ENCODE measurements around the gene MEGF8.

The MEGF8 gene

GRCh38 chr19:42394751-42395150, 69.3 kb downstream of the MEGF8 start:
- no peak for TF ChIP-seq CTCF (IDR thresholded peaks at IDR 0.05; ENCODE audit: extremely low read depth, missing control alignments)
- no peak for DNase-seq (ENCODE audit: low spot score)

GRCh38 chr19:42396381-42397262, 71.2 kb downstream of the MEGF8 start:
- peak; percentile 100 for DNase-seq (ENCODE audit: low spot score)
- TF ChIP-seq CTCF (IDR thresholded peaks at IDR 0.05; ENCODE audit: extremely low read depth, missing control alignments): no peak

- DNase-seq (ENCODE audit: low spot score): no peak
These were observed 72.1 kb downstream of the MEGF8 start for GRCh38 chr19:42397263-42398166.

GRCh38 chr19:42400404-42400803, 75.0 kb downstream of the MEGF8 start:
- TF ChIP-seq CTCF (IDR thresholded peaks at IDR 0.05; ENCODE audit: extremely low read depth, missing control alignments): no peak
- DNase-seq (ENCODE audit: low spot score): no peak

More at GRCh38 chr19:42397263-42398166, 72.1 kb downstream of the MEGF8 start:
- no peak for TF ChIP-seq CTCF (IDR thresholded peaks at IDR 0.05; ENCODE audit: extremely low read depth, missing control alignments)

GRCh38 chr19:42401365-42402303, 76.2 kb downstream of the MEGF8 start:
- peak; percentile 80 for DNase-seq (ENCODE audit: low spot score)
- TF ChIP-seq CTCF (IDR thresholded peaks at IDR 0.05; ENCODE audit: extremely low read depth, missing control alignments): peak; percentile 61

GRCh38 chr19:42402376-42403116, 77.1 kb downstream of the MEGF8 start:
- TF ChIP-seq CTCF (IDR thresholded peaks at IDR 0.05; ENCODE audit: extremely low read depth, missing control alignments): no peak
- no peak for DNase-seq (ENCODE audit: low spot score)

Measured in GM20000 (cell line).